Measurements from ENCODE around the gene SUMO3.

SUMO3 gene

GRCh38 chr21:44853601-44854390, 35.9 kb upstream of the SUMO3 start:
- no peak for ATAC-seq (replicated peaks)
- peaks cover 90% of the 10 kb centered on the region for H3K36me3 Mint-ChIP-seq (ENCODE audit: insufficient read depth)

GRCh38 chr21:44850905-44851657, 33.2 kb upstream of the SUMO3 start:
- ATAC-seq (replicated peaks) (no peak), DNase-seq (no peak)
- no peaks in the 10 kb centered on the region for H3K27me3 Mint-ChIP-seq
- H3K36me3 Mint-ChIP-seq (ENCODE audit: insufficient read depth): peaks cover 80% of the 10 kb centered on the region
- no peak overlapping the region for H3K4me3 Mint-ChIP-seq
- peak overlapping the region in 1 of 2 donors; percentile 13 for H3K27ac Mint-ChIP-seq
- H3K9me3 Mint-ChIP-seq: no peaks in the 10 kb centered on the region
- H3K4me1 Mint-ChIP-seq (ENCODE audit: low read depth in 2 of 2): peaks cover 11 to 20% of the 10 kb centered on the region in 2 donors

More at GRCh38 chr21:44853601-44854390, 35.9 kb upstream of the SUMO3 start:
- Mint-ChIP-seq H3K4me1 (ENCODE audit: low read depth in 2 of 2) (peaks cover 14 to 21% of the 10 kb centered on the region in 2 donors), H3K27ac (peak overlapping the region; percentile 77 to 86), H3K27me3 (no peaks in the 10 kb centered on the region), H3K4me3 (peak overlapping the region in 1 of 2 donors; percentile 46), H3K9me3 (no peaks in the 10 kb centered on the region)
- no peak for DNase-seq

GRCh38 chr21:44850208-44850800, 32.4 kb upstream of the SUMO3 start:
- Mint-ChIP-seq H3K4me3 (no peak overlapping the region), H3K27ac (peak overlapping the region in 1 of 2 donors; percentile 13), H3K4me1 (ENCODE audit: low read depth in 2 of 2) (peaks cover 11 to 21% of the 10 kb centered on the region in 2 donors), H3K27me3 (no peaks in the 10 kb centered on the region), H3K9me3 (no peaks in the 10 kb centered on the region), H3K36me3 (ENCODE audit: insufficient read depth) (peaks cover 74% of the 10 kb centered on the region)
- ATAC-seq (replicated peaks) (no peak), DNase-seq (no peak)

- H3K4me1 Mint-ChIP-seq (ENCODE audit: low read depth in 2 of 2): peaks cover 11 to 20% of the 10 kb centered on the region in 2 donors
- ATAC-seq (replicated peaks) (no peak), DNase-seq (no peak)
- H3K9me3 Mint-ChIP-seq: no peaks in the 10 kb centered on the region
- peaks cover 0 to under 1% of the 10 kb centered on the region in 2 donors for H3K27me3 Mint-ChIP-seq
- no peak overlapping the region for H3K27ac Mint-ChIP-seq
- peaks cover 68% of the 10 kb centered on the region for H3K36me3 Mint-ChIP-seq (ENCODE audit: insufficient read depth)
- H3K4me3 Mint-ChIP-seq: no peak overlapping the region
Measured at GRCh38 chr21:44849616-44850130, 31.8 kb upstream of the SUMO3 start.

- ATAC-seq (replicated peaks): no peak
- H3K4me3 Mint-ChIP-seq: no peak overlapping the region
- H3K36me3 Mint-ChIP-seq (ENCODE audit: insufficient read depth): peaks cover 61% of the 10 kb centered on the region
- H3K27ac Mint-ChIP-seq: no peak overlapping the region
- peaks cover 0 to 7% of the 10 kb centered on the region in 2 donors for H3K27me3 Mint-ChIP-seq
- DNase-seq: no peak
- H3K4me1 Mint-ChIP-seq (ENCODE audit: low read depth in 2 of 2): peaks cover 5 to 12% of the 10 kb centered on the region in 2 donors
- no peaks in the 10 kb centered on the region for H3K9me3 Mint-ChIP-seq
Measured at GRCh38 chr21:44848821-44849521, 31.1 kb upstream of the SUMO3 start.

GRCh38 chr21:44847261-44848056, 29.6 kb upstream of the SUMO3 start:
- H3K36me3 Mint-ChIP-seq (ENCODE audit: insufficient read depth): peaks cover 46% of the 10 kb centered on the region
- DNase-seq (no peak), ATAC-seq (replicated peaks) (no peak)
- H3K27ac Mint-ChIP-seq: no peak overlapping the region
- H3K4me1 Mint-ChIP-seq (ENCODE audit: low read depth in 2 of 2): peaks cover 0 to 9% of the 10 kb centered on the region in 2 donors
- peaks cover 0 to 17% of the 10 kb centered on the region in 2 donors for H3K27me3 Mint-ChIP-seq
- no peaks in the 10 kb centered on the region for H3K9me3 Mint-ChIP-seq
- no peak overlapping the region for H3K4me3 Mint-ChIP-seq

GRCh38 chr21:44846485-44847260, 28.8 kb upstream of the SUMO3 start:
- DNase-seq (no peak), ATAC-seq (replicated peaks) (peak; percentile 40)
- H3K9me3 Mint-ChIP-seq: no peaks in the 10 kb centered on the region
- peak overlapping the region; percentile 58 to 66 for H3K4me3 Mint-ChIP-seq
- peaks cover 43% of the 10 kb centered on the region for H3K36me3 Mint-ChIP-seq (ENCODE audit: insufficient read depth)
- H3K27me3 Mint-ChIP-seq: peaks cover 0 to 25% of the 10 kb centered on the region in 2 donors
- peaks cover 0 to 9% of the 10 kb centered on the region in 2 donors for H3K4me1 Mint-ChIP-seq (ENCODE audit: low read depth in 2 of 2)
- peak overlapping the region in 1 of 2 donors; percentile 55 for H3K27ac Mint-ChIP-seq

- H3K4me3 Mint-ChIP-seq: peak overlapping the region; percentile 58 to 66
- H3K4me1 Mint-ChIP-seq (ENCODE audit: low read depth in 2 of 2): peaks cover 0 to 9% of the 10 kb centered on the region in 2 donors
- peak overlapping the region in 1 of 2 donors; percentile 55 for H3K27ac Mint-ChIP-seq
- H3K36me3 Mint-ChIP-seq (ENCODE audit: insufficient read depth): peaks cover 38% of the 10 kb centered on the region
- H3K9me3 Mint-ChIP-seq: no peaks in the 10 kb centered on the region
- ATAC-seq (replicated peaks) (no peak), DNase-seq (no peak)
- peaks cover 0 to 31% of the 10 kb centered on the region in 2 donors for H3K27me3 Mint-ChIP-seq
Measured at GRCh38 chr21:44846224-44846484, 28.3 kb upstream of the SUMO3 start.

GRCh38 chr21:44845418-44846223, 27.8 kb upstream of the SUMO3 start:
- H3K36me3 Mint-ChIP-seq (ENCODE audit: insufficient read depth): peaks cover 33% of the 10 kb centered on the region
- H3K27me3 Mint-ChIP-seq: peaks cover 0 to 36% of the 10 kb centered on the region in 2 donors
- peak overlapping the region in 1 of 2 donors; percentile 55 for H3K27ac Mint-ChIP-seq
- peaks cover 0 to 9% of the 10 kb centered on the region in 2 donors for H3K4me1 Mint-ChIP-seq (ENCODE audit: low read depth in 2 of 2)
- DNase-seq (peak; percentile 21 to 27 (median 26)), ATAC-seq (replicated peaks) (peak; percentile 79)
- peak overlapping the region; percentile 58 to 66 for H3K4me3 Mint-ChIP-seq
- H3K9me3 Mint-ChIP-seq: no peaks in the 10 kb centered on the region

GRCh38 chr21:44844256-44844655, 26.4 kb upstream of the SUMO3 start:
- H3K9me3 Mint-ChIP-seq: no peaks in the 10 kb centered on the region
- peak overlapping the region in 1 of 2 donors; percentile 51 for H3K4me3 Mint-ChIP-seq
- peaks cover 0 to 9% of the 10 kb centered on the region in 2 donors for H3K4me1 Mint-ChIP-seq (ENCODE audit: low read depth in 2 of 2)
- H3K27ac Mint-ChIP-seq: no peak overlapping the region
- no peak for ATAC-seq (replicated peaks)
- H3K36me3 Mint-ChIP-seq (ENCODE audit: insufficient read depth): peaks cover 22% of the 10 kb centered on the region
- H3K27me3 Mint-ChIP-seq: peaks cover 0 to 47% of the 10 kb centered on the region in 2 donors
- DNase-seq: no peak

- H3K36me3 Mint-ChIP-seq (ENCODE audit: insufficient read depth): peaks cover 10% of the 10 kb centered on the region
- H3K27me3 Mint-ChIP-seq: peaks cover 0 to 47% of the 10 kb centered on the region in 2 donors
- DNase-seq: no peak
- peak overlapping the region in 1 of 2 donors; percentile 69 for H3K27ac Mint-ChIP-seq
- no peak overlapping the region for H3K4me3 Mint-ChIP-seq
- peaks cover 0 to 9% of the 10 kb centered on the region in 2 donors for H3K4me1 Mint-ChIP-seq (ENCODE audit: low read depth in 2 of 2)
- ATAC-seq (replicated peaks): no peak
- no peaks in the 10 kb centered on the region for H3K9me3 Mint-ChIP-seq
Measured at GRCh38 chr21:44842721-44843445, 25.0 kb upstream of the SUMO3 start.
